NCI-H2107 treated with DMSO at 0.1 percent for 48 hours (cell line): ENCODE results near the gene KANSL1.
"Not testable (repeated sequence)": the region's sequence is repeated elsewhere in the genome, so short reads cannot be mapped to it uniquely, and the experiment has no call there.

Experiments used
- DNase-seq: peaks from one replicate; lab custom pipeline; 2025; ENCODE audit not compliant: unreplicated experiment; lab: John Stamatoyannopoulos, UW

Gene KANSL1, protein sequence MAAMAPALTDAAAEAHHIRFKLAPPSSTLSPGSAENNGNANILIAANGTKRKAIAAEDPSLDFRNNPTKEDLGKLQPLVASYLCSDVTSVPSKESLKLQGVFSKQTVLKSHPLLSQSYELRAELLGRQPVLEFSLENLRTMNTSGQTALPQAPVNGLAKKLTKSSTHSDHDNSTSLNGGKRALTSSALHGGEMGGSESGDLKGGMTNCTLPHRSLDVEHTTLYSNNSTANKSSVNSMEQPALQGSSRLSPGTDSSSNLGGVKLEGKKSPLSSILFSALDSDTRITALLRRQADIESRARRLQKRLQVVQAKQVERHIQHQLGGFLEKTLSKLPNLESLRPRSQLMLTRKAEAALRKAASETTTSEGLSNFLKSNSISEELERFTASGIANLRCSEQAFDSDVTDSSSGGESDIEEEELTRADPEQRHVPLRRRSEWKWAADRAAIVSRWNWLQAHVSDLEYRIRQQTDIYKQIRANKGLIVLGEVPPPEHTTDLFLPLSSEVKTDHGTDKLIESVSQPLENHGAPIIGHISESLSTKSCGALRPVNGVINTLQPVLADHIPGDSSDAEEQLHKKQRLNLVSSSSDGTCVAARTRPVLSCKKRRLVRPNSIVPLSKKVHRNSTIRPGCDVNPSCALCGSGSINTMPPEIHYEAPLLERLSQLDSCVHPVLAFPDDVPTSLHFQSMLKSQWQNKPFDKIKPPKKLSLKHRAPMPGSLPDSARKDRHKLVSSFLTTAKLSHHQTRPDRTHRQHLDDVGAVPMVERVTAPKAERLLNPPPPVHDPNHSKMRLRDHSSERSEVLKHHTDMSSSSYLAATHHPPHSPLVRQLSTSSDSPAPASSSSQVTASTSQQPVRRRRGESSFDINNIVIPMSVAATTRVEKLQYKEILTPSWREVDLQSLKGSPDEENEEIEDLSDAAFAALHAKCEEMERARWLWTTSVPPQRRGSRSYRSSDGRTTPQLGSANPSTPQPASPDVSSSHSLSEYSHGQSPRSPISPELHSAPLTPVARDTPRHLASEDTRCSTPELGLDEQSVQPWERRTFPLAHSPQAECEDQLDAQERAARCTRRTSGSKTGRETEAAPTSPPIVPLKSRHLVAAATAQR (N-terminal part only)

DNA sequence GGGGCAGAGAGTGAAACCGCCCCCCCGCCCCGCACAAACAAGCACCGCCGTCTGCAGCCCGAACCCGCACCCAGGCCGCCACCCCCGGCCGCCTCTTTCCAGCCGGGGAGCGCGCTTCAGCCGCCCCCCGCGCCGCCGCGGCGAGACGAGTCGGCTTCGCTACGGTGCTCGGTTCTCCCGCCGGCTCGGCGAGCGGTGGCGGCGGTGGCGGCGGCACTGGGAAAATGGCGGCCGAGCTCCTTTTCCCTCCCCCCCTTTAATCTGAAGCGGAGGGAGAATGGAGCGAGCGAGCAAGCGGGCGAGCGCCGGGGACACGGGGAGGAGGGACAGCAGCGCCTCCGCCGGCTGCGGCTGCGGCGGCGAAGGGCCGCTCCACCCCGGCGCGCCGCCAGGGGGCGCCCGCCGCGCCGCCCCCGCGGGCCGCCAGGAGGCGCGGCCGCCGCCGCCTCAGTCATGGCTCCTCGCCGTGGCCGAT lies at the start of gene KANSL1:
KANSL1 (minus strand) TSS at position 279 of the 475 bp plus-strand sequence. CDS start 21,286 bp downstream, outside the sequence.
- peak; percentile 92 for DNase-seq

DNA sequence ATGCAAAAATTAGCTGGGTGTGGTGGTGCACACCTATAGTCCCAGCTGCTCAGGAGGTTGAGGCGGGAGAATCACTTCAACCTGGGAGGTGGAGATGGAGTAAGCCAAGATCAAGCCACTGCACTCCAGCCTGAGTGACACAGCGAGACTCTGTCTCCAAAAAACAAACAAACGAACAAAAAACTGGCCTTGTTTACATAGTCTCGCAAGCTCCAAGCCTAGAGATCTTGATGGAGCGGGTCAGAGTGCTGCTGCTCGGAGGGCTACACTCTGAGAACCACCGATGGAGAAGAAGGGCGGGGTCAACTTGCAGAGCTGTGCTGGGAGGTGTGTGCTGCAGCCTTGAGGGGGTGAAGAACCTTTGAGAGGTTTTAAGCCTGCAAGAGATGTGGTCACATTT lies 38.1 kb upstream of the KANSL1 start:
- DNase-seq: not testable (repeated sequence)

DNA sequence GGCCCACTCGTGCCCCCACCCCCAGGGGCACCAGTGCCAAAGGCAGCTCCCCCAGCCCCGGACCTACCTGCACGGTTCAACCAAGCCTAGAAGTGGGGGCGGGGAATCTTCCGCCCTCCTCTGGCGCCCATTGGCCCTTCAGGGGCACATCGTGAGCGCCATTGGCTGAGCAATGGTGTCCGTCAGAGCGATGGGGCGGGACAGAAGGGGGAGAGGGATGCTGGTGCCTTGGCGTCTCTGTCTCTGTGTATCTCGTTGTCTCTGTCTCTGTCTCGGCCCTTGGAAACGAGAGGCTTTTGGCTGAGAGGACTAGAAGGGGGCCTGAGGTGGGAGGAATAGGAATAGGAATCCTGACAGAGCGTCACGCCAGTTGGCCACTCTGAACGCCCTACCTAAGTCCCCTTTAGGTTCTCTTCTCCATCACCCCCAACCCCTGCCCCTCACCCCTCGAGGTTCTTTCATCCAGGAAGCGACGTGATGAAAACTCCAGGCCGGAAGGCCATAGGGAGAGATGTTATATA lies 32.1 kb upstream of the KANSL1 start:
- DNase-seq: peak; percentile 97

DNA sequence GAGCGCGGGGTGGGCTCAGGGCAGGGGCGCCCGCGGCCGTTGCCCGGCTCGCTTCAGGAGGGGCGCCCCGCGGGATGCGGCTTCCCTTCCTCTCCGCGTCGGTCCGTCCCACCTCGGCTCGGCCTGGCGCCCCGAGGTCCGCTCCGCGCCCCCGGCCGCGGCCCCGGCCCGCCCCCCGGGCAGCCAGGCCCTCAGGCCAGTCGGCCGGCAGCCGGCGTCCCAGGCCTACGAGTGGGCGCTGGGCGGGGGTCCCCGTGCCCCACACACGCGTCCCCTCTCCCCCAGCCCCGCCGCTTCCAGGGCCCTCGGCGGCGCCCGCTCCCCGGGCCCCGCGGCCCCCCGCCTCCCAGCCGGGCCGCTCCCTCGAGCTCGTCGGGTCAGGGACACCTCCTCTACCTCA lies 31.6 kb upstream of the KANSL1 start:
- not testable (repeated sequence) for DNase-seq

DNA sequence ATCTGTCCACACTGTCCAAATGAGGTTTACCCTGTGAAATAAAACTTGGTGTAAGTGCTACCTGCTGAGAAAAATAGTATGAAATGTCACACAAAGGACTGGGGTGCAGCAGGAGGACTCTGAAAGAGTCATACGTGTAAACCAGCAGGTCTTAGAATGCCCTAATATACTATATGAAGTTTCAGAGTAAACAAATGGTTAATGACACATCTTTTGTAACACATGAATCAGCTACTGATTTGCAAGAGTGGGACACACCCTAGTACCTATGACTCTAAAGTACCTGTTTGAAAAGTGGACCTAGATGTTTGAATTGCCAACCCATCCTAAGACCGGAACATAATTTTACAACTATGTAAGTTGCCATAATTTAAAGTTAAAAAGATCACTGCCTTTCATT lies 29.8 kb upstream of the KANSL1 start:
- DNase-seq: not testable (repeated sequence)

DNA sequence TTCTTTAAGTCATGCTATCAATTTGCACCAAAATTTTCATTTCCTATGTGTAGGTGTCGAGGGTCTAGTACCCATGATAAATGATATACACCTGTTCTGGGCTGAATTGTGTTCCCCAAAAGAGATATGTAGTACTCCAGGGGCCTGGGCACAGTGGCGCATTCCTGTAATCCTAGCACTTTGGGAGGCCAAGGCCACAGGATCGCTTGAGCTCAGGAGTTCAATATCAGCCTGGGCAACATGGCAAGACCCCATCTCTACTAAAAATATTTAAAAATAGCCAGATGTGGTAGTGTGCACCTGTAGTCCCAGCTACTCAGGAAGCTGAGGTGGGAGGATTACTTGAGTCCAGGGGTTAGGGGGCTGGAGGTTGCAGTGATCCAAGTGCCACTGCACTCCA lies 23.5 kb upstream of the KANSL1 start:
- DNase-seq: no peak

DNA sequence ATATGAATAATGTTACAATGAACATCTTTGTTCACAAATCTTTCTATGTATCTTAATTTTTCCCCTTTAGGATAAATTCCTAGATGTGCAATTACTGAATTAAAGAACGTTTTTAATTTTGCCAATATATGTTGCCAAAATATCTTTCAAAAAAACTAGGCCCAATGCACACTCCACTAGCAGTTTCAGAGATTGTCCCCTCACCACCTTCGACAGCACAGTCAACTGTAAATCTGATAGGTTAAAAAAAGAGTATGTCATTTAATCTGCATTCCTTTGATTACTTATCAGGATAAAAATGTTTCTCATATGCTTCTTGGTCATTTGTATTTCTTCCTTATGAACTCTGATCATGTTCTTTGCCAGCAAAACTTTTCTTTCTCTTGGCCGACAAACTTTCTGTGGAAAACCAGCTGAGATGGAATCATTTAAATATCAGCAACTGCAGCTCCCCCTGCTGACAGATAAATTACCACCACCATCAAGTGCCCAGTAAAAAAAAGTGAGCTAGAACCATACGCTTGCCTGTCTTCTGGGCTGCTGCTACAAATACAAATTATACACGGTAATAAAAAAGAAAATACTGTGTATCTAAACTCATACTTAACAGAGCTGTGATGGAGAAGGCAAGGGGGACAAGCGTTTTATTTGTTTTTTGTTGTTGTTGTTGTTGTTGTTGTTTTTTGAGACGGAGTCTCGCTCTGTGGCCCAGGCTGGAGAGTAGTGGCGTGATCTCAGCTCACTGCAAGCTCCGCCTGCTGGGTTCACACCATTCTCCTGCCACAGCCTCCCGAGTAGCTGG lies 19.6 kb upstream of the KANSL1 start:
- peak; percentile 80 for DNase-seq

DNA sequence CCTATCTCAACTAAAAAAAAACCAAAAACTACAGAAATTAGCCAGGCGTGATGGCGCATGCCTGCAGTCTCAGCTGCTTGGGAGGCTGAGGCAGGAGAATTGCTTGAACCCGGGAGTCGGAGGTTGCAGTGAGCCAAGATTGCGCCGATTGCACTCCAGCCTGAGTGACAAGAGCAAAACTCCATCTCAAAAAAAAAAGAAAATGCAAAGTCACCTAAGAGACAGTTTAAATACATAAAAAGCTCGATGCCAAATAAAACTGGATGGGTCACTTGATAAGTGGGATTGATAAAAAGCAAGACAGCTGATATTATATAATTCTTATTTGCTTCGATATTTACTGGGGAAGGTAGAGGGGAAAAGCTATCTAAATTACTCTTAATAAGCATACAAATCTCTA lies 15.8 kb upstream of the KANSL1 start:
- DNase-seq: no peak

DNA sequence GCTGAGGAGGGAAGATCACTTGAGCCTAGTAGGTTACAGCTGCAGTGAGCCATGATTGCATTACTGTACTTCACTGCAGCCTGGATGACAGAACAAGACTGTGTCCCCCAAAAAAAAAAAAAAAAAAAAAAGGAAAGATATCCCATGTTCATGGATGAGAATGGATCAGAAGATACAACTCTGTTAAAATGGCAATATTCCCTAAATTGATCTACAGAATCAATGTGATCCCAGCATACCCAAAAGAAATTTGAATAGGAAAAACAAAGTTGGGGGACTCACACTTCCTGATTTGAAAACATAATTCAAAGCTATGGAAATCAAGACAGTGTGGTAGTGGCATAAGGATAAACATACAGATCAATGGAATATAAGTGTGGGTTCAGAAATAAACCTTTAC lies 12.7 kb upstream of the KANSL1 start:
- no peak for DNase-seq

DNA sequence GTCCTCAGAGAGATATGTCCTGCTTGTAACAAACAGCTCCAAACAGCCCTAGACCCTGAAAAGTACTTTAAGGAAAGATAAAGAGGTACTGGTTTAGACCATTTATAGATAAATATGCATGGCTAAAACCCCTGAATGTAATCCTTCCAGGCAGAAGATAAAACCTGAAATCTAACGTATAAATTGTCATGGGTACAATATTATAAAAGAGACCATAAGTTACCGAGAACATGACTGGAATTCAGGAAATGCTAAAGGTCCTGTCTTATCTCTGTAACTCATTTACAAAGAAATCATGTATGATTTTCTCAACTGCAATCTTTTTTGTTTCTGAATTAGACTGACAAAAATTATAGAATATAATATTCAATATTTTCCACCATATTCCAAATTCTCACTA lies 9.2 kb upstream of the KANSL1 start:
- DNase-seq: no peak

DNA sequence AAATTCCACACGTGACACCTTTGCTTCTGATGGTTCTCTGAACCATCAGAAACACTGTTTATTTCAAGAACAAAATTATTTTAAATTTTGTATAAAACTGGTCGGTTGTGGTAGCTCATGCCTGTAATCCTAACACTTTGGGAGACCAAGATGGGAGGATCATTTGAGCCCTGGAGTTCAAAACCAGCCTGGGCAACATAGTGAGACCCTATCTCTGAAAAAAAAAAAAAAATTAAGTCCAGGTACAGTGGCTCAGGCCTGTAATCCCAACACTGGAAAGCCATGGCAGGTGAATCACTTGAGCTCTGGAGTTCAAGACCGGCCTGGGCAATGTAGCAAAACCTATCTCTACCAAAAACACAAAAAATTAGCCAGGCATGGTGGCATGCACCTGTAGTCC lies 8.3 kb upstream of the KANSL1 start:
- DNase-seq: no peak

DNA sequence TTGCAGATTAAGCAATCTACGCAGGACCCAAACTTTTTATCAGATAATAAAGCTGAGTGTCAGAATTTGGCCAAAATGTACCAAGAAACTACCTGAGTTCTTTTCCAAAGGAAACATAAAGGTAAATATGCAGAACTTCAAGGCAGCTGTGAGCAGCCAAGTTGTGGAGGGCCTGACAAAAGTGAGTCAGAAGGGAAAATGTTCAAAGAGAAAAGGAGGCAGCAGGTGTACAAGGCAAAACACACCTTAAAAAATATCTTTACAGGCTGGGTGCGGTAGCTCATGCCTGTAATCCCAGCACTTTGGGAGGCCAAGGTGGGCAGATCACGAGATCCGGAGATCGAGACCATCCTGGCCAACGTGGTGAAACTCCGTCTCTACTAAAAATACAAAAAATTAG lies 7.0 kb upstream of the KANSL1 start:
- DNase-seq: no peak

DNA sequence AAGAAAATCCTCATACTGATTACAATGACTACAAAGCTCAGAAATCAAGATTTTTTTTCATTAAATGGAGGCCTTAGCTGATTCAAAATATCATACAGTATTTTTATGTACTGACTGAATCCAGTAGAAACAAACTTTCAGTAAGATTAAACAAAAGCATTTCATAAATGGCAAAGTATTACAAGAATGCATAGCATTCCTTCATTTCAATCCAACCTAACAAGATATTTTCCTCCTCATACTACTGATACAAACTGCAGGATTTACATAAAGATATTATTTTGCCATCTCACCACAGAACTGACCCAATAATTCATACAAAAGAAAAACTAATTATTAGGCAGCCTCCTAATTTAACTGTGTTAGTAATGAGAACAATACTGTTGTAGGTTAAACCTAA lies 6.2 kb upstream of the KANSL1 start:
- DNase-seq: no peak

DNA sequence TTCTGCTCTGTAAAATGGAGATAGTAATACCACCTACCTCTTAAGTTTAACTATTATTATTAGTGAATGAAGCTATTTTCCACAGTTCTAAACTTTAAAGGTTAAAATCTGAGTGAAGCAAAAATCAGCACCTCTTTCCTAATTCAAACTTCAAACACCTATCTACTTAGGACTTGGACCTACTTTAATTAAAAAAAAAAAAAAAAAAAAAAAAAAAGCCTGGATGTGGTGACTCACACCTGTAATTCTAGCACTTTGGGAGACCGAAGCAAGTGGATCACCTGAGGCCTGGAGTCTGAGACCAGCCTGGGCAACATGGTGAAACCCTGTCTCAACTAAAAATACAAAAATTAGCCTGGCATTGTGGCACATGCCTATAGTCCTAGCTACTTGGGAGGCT lies 5.0 kb upstream of the KANSL1 start:
- no peak for DNase-seq

DNA sequence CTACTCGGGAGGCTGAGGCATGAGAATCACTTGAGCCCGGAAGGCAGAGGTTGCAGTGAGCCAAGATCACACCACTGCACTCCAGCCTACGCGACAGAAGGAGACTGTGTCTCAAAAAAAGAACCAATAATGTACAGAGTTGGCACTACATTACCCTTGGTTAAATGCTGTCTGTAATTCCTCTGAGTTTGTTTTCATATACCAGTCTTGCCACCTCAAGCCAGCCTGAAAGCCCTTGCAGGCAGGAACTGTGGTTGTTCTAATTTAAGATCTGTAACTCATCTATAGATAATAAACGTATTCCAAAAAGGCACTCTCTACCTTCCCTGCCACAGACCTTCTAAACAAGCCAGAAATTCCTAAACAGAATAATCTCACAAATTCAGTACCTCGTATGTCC lies 4.3 kb upstream of the KANSL1 start:
- no peak for DNase-seq

DNA sequence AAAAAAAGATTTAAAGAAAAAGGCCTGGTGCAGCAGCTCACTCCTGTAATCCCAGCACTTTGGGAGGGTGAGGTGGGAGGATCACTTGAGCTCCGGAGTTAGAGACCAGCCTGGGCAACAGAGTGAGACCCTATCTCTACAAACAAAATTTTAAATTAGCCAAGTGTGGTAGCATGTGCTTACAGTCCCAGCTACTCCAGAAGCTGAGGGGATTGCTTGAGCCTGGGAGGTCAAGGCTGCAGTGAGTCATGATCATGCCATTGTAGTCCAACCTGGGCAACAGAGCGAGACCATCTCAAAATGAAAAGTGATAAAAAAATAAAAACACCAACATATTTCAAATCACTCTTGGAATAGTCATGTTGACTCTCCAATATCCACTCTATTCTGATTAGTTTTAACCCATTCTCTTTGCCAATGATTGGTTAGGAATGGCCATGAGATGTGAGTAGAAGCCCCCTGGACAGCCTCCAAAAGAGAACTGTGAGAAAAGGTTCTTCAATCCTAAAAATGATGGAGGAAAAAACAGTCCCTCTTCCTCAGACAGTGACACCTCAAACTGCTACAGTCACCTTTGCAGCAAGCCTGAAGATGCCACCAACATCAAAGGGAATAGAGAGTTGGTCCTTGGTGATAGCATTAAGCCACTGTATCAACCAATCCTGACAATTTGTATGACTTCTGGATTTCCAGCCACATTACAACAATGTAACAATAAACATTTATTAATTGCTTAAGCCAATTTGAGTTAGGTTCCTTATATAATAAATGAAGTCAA lies 2.9 kb upstream of the KANSL1 start:
- no peak for DNase-seq

DNA sequence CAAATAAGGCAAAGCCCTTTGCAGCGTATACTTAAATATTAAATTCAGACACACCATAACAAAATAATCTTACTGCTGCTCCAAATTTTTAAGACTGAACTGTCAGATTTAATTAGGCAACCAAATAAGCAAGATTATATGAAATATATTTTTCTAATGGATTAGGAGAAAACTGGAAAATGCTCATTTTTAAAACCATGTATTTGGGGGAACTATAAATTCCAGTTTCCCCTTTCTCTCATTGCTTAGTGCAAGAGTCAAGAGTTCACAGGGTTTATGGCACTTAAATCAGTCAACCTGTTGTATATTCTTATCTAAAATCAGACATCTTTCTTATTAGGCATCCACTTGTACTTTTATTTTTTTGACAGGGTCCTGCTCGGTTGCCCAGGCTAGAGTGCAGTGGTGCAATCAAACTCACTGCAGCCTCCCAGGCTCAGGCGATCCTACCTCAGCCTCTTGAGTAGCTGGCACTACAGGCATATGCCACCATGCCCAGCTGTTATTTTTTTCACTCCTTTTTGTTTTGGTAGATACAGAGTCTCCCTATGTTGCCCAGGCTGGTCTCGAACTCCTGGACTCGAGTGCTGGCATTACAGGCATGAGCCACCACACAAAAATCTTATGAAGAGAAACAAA lies 2.1 kb upstream of the KANSL1 start:
- no peak for DNase-seq

DNA sequence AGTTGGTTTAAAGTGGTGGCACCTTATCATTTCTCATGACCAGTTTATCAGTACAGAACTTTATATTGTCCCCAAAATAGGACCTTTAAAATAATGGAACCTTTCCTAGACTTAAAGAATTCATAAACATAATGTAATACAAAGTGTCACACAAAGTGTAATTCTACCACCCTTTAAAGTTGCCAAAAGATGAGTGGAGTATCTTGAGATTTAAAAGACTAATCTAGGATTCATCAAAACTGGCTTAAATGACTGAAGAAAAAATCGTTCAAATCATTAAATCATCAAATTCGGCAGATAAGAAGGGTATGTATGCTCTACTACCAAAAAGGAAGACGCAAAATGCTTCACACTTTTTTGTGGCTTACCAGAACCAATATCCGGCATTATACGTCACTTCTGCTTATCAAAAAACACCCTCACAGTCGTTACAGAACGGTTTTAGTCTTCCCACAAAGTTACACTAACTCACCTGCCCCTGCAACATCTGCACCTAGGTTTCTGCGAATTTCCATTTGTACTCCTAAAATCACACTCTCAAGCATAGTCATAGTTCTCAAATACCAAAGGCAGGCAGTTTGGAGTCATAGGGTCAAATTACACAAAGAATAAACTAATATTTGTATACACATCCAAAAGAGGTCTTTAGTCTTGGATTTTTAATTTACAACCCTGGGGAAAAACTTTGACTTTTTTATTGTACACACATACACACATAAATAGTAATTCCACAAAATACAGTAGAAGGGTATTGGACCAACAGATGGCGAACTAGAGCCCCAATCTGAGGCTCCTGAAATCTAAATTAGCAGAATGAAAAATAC lies 1.4 kb upstream of the KANSL1 start:
- peak; percentile 57 for DNase-seq
